ENCODE measurements around the gene ORC5. TPM values are rescaled to one million over a fixed set of nuclear protein-coding genes. Genes with fewer than 3 reads are reported as not detected.
A peak's percentile ranks its signal among the peaks of the same experiment; 100 is the strongest.
"Not testable (repeated sequence)": the region's sequence is repeated elsewhere in the genome, so short reads cannot be mapped to it uniquely, and the experiment has no call there.

Gene ORC5
- total RNA-seq, 1 donor, result 25.5 TPM

- no peak for TF ChIP-seq CTCF (IDR thresholded peaks at IDR 0.05; ENCODE audit: insufficient read depth, low read depth, low read length)
- H3K4me3 ChIP-seq (ENCODE audit: low read depth, low read length), result no peak overlapping the region
- no peak for DNase-seq (ENCODE audit: low read depth)
Measured at GRCh38 chr7:104241538-104242209, 33.9 kb upstream of the ORC5 start.

- no peak for TF ChIP-seq CTCF (IDR thresholded peaks at IDR 0.05; ENCODE audit: insufficient read depth, low read depth, low read length)
- DNase-seq (ENCODE audit: low read depth), result no peak
- no peak overlapping the region for H3K4me3 ChIP-seq (ENCODE audit: low read depth, low read length)
Measured at GRCh38 chr7:104241135-104241534, 33.3 kb upstream of the ORC5 start.

GRCh38 chr7:104240401-104240800 is 32.6 kb upstream of the ORC5 start:
- no peak for DNase-seq (ENCODE audit: low read depth)
- no peak overlapping the region for H3K4me3 ChIP-seq (ENCODE audit: low read depth, low read length)

GRCh38 chr7:104234990-104235389 is 27.2 kb upstream of the ORC5 start:
- DNase-seq (ENCODE audit: low read depth); H3K4me3 ChIP-seq (ENCODE audit: low read depth, low read length): not testable (repeated sequence)

More at GRCh38 chr7:104240401-104240800, 32.6 kb upstream of the ORC5 start:
- no peak for TF ChIP-seq CTCF (IDR thresholded peaks at IDR 0.05; ENCODE audit: insufficient read depth, low read depth, low read length)

GRCh38 chr7:104231054-104232046 is 23.5 kb upstream of the ORC5 start:
- peak; percentile 55 for DNase-seq (ENCODE audit: low read depth)
- peak; percentile 90 for TF ChIP-seq CTCF (IDR thresholded peaks at IDR 0.05; ENCODE audit: insufficient read depth, low read depth, low read length)
- H3K4me3 ChIP-seq (ENCODE audit: low read depth, low read length), result no peak overlapping the region

- TF ChIP-seq CTCF (IDR thresholded peaks at IDR 0.05; ENCODE audit: insufficient read depth, low read depth, low read length), result no peak
Measured at GRCh38 chr7:104230606-104231005, 22.8 kb upstream of the ORC5 start.

GRCh38 chr7:104228442-104228841 is 20.6 kb upstream of the ORC5 start:
- no peak for TF ChIP-seq CTCF (IDR thresholded peaks at IDR 0.05; ENCODE audit: insufficient read depth, low read depth, low read length)
- H3K4me3 ChIP-seq (ENCODE audit: low read depth, low read length), result no peak overlapping the region
- DNase-seq (ENCODE audit: low read depth), result no peak

More at GRCh38 chr7:104230606-104231005, 22.8 kb upstream of the ORC5 start:
- H3K4me3 ChIP-seq (ENCODE audit: low read depth, low read length), result no peak overlapping the region
- DNase-seq (ENCODE audit: low read depth), result no peak
